Osteocyte (in vitro differentiated cells): Measurements from ENCODE around the gene TMEM158. TPM values are rescaled to one million over a fixed set of nuclear protein-coding genes. Genes with fewer than 3 reads are reported as not detected.
A peak's percentile ranks its signal among the peaks of the same experiment; 100 is the strongest.

ENCODE experiments used
- DNase-seq: peaks from one replicate; pipeline ENCODE4 v3.0.0; 2021; ENCODE audit warnings: mixed read lengths; ENCODE audit not compliant: unreplicated experiment; ENCODE audit errors: extremely low spot score
- H3K27ac Mint-ChIP-seq: one replicate; pipeline ENCODE4 v1.8.0; 2021; ENCODE audit warnings: mild to moderate bottlenecking, mixed read lengths; ENCODE audit not compliant: unreplicated experiment
- H3K27me3 Mint-ChIP-seq: one replicate; pipeline ENCODE4 v1.8.0; 2021; ENCODE audit warnings: mixed read lengths; ENCODE audit not compliant: unreplicated experiment
- H3K36me3 Mint-ChIP-seq: one replicate; pipeline ENCODE4 v1.8.0; 2021; ENCODE audit warnings: mixed read lengths; ENCODE audit not compliant: unreplicated experiment
- H3K4me1 Mint-ChIP-seq: one replicate; pipeline ENCODE4 v1.8.0; 2021; ENCODE audit warnings: mixed read lengths; ENCODE audit not compliant: unreplicated experiment
- H3K4me3 Mint-ChIP-seq: one replicate; pipeline ENCODE4 v1.8.0; 2021; ENCODE audit warnings: mild to moderate bottlenecking, moderate library complexity, mixed read lengths; ENCODE audit not compliant: unreplicated experiment
- H3K9me3 Mint-ChIP-seq: one replicate; pipeline ENCODE4 v1.8.0; 2021; ENCODE audit warnings: mixed read lengths; ENCODE audit not compliant: unreplicated experiment
- total RNA-seq: library from RNA; stranded (reverse); gene quantifications from 2 replicates; pipeline ENCODE4 v1.2.1, GENCODE V29; 2021
- TF ChIP-seq, protein P1 (sequence below): fragments of 200-600 bp; sonication (generic); IDR thresholded peaks from 2 replicates; pipeline ENCODE4 v1.5.0; 2021; ENCODE audit warnings: antibody characterized with exemption, mild to moderate bottlenecking, moderate library complexity

Gene TMEM158
- total RNA-seq, 1 donor from 2014 or later = 15.0 TPM

DNA sequence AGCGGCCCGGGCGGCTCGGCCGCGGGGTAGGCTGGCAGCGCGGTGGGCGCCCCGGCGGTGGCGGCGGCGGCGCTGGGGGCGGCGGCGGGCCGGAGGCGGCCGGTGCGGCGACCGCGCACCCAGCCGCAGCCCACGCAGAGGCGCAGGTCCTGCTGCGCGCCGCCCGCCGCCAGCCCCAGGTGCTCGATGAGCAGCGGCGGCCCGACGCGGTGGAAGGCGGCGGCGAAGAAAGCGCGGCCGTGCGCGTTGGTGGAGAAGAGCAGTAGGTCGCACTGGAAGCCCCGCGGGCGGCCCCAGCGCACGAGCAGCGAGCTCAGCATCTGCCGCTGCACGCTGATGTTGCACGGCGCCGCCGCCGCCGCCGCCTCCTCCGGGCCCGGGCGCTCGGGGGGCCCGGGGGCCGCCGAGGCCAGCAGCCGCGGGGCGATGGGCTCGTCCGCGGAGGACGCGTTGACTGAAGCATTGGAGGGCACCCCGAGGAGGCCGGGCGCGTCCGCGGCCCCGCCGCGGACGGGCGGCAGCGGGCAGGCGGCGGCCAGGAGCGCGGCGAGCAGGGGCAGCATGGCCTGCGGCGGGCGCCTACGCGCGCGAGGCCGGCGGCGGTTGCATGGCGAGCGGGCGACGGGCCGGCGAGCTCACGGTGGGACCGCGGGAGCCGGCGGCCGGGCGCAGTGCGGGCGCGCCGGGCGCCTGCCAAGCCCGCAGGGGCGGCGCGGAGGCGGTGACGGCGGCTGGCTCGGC, 452 bp downstream of the TMEM158 start:
- peaks cover 29% of the 10 kb centered on the region for H3K27me3 Mint-ChIP-seq

DNA sequence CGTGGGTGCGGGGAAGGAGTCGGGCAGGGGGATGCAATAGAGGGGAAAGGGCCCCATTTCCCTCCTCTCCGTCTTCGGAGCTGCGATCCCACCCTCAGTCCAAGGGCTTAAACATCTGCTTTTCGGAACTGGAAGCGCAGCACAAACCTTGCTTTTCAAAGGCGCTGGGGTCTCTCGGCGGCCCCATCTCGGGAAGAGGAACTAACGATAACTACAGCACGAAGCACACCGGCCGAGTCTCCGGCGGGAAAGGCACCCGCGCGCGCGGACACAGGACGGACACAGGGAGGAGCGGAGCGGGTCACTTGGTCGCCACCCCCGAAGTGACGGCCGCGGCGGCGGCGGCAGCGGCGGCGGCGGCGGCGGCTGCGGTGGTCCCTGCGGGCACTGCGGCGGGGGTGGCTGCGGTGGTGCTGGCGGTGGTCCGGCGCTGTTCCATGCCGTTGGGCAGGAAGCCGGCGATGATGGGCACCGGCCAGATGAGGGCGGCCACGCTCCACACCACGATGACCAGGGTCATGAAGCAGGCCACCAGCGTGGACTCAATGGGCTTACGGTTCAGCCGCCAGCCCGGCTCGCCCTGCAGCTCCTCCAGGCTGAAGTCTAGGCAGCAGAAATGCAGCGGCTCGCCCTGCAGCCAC, 1.1 kb downstream of the TMEM158 start:
- DNase-seq = peak; percentile 91
- Mint-ChIP-seq H3K4me3 (peak overlapping the region; percentile 86), H3K9me3 (no peaks in the 10 kb centered on the region), H3K27ac (no peak overlapping the region), H3K36me3 (no peaks in the 10 kb centered on the region), H3K4me1 (peaks cover 18% of the 10 kb centered on the region), H3K27me3 (peaks cover 24% of the 10 kb centered on the region)
- TF ChIP-seq, protein P1, sequence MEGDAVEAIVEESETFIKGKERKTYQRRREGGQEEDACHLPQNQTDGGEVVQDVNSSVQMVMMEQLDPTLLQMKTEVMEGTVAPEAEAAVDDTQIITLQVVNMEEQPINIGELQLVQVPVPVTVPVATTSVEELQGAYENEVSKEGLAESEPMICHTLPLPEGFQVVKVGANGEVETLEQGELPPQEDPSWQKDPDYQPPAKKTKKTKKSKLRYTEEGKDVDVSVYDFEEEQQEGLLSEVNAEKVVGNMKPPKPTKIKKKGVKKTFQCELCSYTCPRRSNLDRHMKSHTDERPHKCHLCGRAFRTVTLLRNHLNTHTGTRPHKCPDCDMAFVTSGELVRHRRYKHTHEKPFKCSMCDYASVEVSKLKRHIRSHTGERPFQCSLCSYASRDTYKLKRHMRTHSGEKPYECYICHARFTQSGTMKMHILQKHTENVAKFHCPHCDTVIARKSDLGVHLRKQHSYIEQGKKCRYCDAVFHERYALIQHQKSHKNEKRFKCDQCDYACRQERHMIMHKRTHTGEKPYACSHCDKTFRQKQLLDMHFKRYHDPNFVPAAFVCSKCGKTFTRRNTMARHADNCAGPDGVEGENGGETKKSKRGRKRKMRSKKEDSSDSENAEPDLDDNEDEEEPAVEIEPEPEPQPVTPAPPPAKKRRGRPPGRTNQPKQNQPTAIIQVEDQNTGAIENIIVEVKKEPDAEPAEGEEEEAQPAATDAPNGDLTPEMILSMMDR = peak; percentile 76

More for the DNA sequence above, 452 bp downstream of the TMEM158 start:
- no peak for DNase-seq
- Mint-ChIP-seq H3K4me1 (peaks cover 18% of the 10 kb centered on the region), H3K27ac (no peak overlapping the region), H3K36me3 (no peaks in the 10 kb centered on the region), H3K4me3 (peak overlapping the region; percentile 86), H3K9me3 (no peaks in the 10 kb centered on the region)
- TF ChIP-seq, protein P1 = no peak

DNA sequence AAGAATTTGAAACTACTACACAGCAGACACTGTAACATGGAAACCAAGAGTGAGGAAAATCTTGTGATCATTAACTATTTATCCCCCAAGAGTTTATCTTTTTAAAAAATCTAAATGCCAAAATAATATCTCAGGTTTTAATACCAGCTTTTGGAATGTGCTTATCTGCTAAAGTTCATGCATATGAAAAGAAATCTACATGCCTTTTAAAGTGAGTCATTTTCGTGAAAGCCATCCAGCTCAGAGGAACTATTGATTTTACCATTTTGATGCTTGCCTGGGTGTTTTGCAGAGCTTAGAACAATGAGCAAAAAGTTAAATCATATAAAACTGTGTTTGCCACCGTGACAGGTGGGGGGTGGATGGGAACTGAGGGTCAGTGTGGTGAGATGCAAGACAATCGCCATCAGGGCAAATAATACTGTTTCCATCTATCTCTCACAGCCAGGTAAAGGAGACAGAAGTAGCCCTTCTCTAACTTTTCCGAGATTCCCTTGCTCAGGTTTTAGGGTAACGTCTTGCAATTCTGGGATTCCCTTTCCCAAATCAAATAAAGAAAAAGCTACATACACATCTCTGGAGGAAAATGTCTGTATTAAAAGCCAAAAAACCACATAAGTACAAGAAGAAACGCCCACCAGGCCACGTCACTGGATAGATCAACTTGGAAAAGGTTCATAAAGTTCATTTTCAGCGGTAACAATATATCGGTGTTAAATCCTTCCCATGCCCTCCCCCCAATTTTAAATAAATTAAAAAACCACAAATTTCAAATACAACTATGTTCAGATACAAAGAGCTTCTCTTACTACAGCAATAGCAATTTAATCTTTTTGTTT, 2.0 kb downstream of the TMEM158 start:
- H3K27me3 Mint-ChIP-seq = peaks cover 15% of the 10 kb centered on the region
- H3K4me1 Mint-ChIP-seq = peaks cover 22% of the 10 kb centered on the region
- TF ChIP-seq, protein P1 = no peak
- no peaks in the 10 kb centered on the region for H3K36me3 Mint-ChIP-seq
- peak overlapping the region; percentile 70 for H3K4me3 Mint-ChIP-seq
- H3K27ac Mint-ChIP-seq = peak overlapping the region; percentile 25
- no peak for DNase-seq
- H3K9me3 Mint-ChIP-seq = no peaks in the 10 kb centered on the region

DNA sequence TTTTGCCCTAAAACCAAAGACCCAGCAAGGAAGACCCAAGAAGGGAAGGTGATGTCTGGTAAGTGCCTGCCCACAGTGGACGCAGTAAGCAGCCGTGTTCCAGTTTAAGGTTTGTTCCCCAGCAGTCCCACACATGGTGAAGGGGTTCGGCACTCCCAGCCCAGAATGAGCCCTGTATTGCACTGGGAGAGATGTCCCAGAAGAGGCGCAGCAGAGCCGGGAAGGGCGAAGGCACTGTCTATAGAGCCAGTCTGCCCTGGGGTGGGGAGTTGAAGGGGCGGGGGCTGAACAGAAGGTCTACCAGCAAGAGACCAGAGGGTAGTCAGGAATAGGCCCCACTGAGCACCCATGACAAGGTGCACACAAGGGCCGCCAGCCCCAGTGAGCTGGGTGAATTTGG, 6.4 kb downstream of the TMEM158 start:
- Mint-ChIP-seq H3K27me3 (no peaks in the 10 kb centered on the region), H3K9me3 (no peaks in the 10 kb centered on the region), H3K4me3 (no peak overlapping the region), H3K36me3 (no peaks in the 10 kb centered on the region), H3K27ac (no peak overlapping the region), H3K4me1 (peaks cover 28% of the 10 kb centered on the region)
- no peak for DNase-seq
- TF ChIP-seq, protein P1 = no peak
